GM18520 (cell line): ENCODE measurements around the gene NDUFB4.

ENCODE experiments used
- ATAC-seq: cut with Tn5 transposase; IDR thresholded peaks from one replicate; pipeline ENCODE4 v1.9.1; 2021; ENCODE audit not compliant: unreplicated experiment

The NDUFB4 gene

GRCh38 chr3:120596116-120596852 is at the start of gene NDUFB4:
NDUFB4 (plus strand) TSS chr3:120596336; CDS start chr3:120596360, 24 bp downstream.
- peak; percentile 91 for ATAC-seq

- no peak for ATAC-seq
These were observed 45.6 kb upstream of the NDUFB4 start for GRCh38 chr3:120550546-120550945.

- no peak for ATAC-seq
These were observed 43.7 kb upstream of the NDUFB4 start for GRCh38 chr3:120552184-120553172.

- ATAC-seq: no peak
These were observed 41.1 kb upstream of the NDUFB4 start for GRCh38 chr3:120554812-120555606.

- ATAC-seq: no peak
These were observed 40.3 kb upstream of the NDUFB4 start for GRCh38 chr3:120555657-120556509.

- ATAC-seq: no peak
These were observed 39.0 kb upstream of the NDUFB4 start for GRCh38 chr3:120557115-120557514.

GRCh38 chr3:120558771-120559241 is 37.3 kb upstream of the NDUFB4 start:
- ATAC-seq: peak; percentile 83

GRCh38 chr3:120559242-120560061 is 36.7 kb upstream of the NDUFB4 start:
- ATAC-seq: peak; percentile 9

- no peak for ATAC-seq
These were observed 35.6 kb upstream of the NDUFB4 start for GRCh38 chr3:120560304-120561250.

GRCh38 chr3:120561251-120562045 is 34.7 kb upstream of the NDUFB4 start:
- peak; percentile 52 for ATAC-seq

- ATAC-seq: no peak
These were observed 32.6 kb upstream of the NDUFB4 start for GRCh38 chr3:120563356-120564022.

- no peak for ATAC-seq
These were observed 29.7 kb upstream of the NDUFB4 start for GRCh38 chr3:120566243-120566975.

GRCh38 chr3:120567370-120568201 is 28.6 kb upstream of the NDUFB4 start:
- no peak for ATAC-seq

- ATAC-seq: no peak
These were observed 28.0 kb upstream of the NDUFB4 start for GRCh38 chr3:120568202-120568531.

GRCh38 chr3:120568598-120568997 is 27.5 kb upstream of the NDUFB4 start:
- no peak for ATAC-seq
